Effector memory CD4-positive, alpha-beta T cell (primary cell): ENCODE data around the gene WDR93.
"Not testable (repeated sequence)": the region's sequence is repeated elsewhere in the genome, so short reads cannot be mapped to it uniquely, and the experiment has no call there.

Experiments used
- DNase-seq, 3 donors: peaks; one replicate each; pipeline ENCODE4 v3.0.0-alpha.2; 2020
- H3K27ac ChIP-seq: 2 replicates; pipeline ENCODE4 v1.7.0; 2013; ENCODE audit warnings: mild to moderate bottlenecking, low read length, moderate library complexity; ENCODE audit not compliant: insufficient read depth, poor library complexity, severe bottlenecking
- H3K27me3 ChIP-seq: replicated peaks from 2 replicates; pipeline ENCODE4 v1.7.0; 2013; ENCODE audit warnings: mild to moderate bottlenecking, low read length; ENCODE audit not compliant: insufficient read depth, control insufficient read depth, poor library complexity, severe bottlenecking
- H3K36me3 ChIP-seq: 2 replicates; pipeline ENCODE4 v1.7.0; 2013; ENCODE audit warnings: mild to moderate bottlenecking, low read length, moderate library complexity; ENCODE audit not compliant: control insufficient read depth, insufficient read depth
- H3K4me1 ChIP-seq: 2 replicates; pipeline ENCODE4 v1.7.0; 2013; ENCODE audit warnings: low read length, mild to moderate bottlenecking; ENCODE audit not compliant: control insufficient read depth, insufficient read depth, poor library complexity, severe bottlenecking
- H3K4me3 ChIP-seq: 2 replicates; pipeline ENCODE4 v1.7.0; 2013; ENCODE audit warnings: low read length, low read depth, mild to moderate bottlenecking; ENCODE audit not compliant: insufficient read depth, poor library complexity, severe bottlenecking
- H3K9me3 ChIP-seq: 2 replicates; pipeline ENCODE4 v1.7.0; 2013; ENCODE audit warnings: mild to moderate bottlenecking, low read length, moderate library complexity; ENCODE audit not compliant: control insufficient read depth

The WDR93 gene

GRCh38 chr15:89784686-89784960, 94.0 kb downstream of the WDR93 start:
- Histone ChIP-seq H3K4me1 (no peaks in the 10 kb centered on the region), H3K36me3 (no peaks in the 10 kb centered on the region), H3K9me3 (no peaks in the 10 kb centered on the region), H3K4me3 (no peak overlapping the region), H3K27me3 (no peaks in the 10 kb centered on the region), H3K27ac (no peak overlapping the region)
- no peak for DNase-seq

DNA sequence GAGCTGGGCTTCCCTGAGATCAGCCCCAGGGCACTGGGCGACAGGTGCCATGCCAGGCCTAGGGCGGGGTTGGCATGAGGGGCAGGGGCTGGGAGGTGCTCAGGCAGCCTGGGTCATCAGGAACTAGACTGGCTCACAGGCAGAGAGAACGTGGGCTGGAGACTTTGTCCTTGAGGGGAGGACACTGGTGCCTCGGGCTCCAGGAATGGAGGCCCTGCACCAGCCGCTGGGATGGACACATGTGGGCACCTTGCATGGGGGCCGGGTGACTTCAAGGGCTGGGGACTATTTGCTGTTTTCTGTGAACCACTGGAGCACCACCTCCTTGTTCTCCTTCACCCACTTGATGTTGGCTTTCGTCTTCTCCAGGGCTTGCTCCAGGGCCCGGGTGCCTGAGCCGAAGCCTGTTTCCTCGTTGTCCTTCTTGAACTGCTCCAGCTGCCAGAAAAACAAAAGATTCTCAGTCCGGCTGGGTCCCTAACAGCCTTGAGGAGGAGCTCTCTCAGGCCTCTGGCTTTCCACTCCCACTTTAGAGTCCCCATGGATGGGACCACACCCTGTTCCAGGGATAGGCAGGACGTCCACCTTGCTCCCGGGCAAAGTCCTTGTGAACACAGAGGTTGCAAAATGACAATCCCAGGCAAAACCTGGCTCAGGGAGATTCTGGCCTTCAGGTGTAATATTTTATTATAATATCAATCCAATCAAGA, 94.6 kb downstream of the WDR93 start:
- Histone ChIP-seq H3K36me3 (no peaks in the 10 kb centered on the region), H3K27me3 (no peaks in the 10 kb centered on the region), H3K4me3 (no peak overlapping the region), H3K9me3 (no peaks in the 10 kb centered on the region), H3K27ac (no peak overlapping the region), H3K4me1 (no peaks in the 10 kb centered on the region)
- DNase-seq, result no peak

- no peaks in the 10 kb centered on the region for H3K27me3 ChIP-seq
- H3K4me3 ChIP-seq, result no peak overlapping the region
- H3K36me3 ChIP-seq, result no peaks in the 10 kb centered on the region
- no peaks in the 10 kb centered on the region for H3K4me1 ChIP-seq
- no peak for DNase-seq
- no peak overlapping the region for H3K27ac ChIP-seq
- no peaks in the 10 kb centered on the region for H3K9me3 ChIP-seq
Observed at GRCh38 chr15:89785774-89786140, 95.1 kb downstream of the WDR93 start.

DNA sequence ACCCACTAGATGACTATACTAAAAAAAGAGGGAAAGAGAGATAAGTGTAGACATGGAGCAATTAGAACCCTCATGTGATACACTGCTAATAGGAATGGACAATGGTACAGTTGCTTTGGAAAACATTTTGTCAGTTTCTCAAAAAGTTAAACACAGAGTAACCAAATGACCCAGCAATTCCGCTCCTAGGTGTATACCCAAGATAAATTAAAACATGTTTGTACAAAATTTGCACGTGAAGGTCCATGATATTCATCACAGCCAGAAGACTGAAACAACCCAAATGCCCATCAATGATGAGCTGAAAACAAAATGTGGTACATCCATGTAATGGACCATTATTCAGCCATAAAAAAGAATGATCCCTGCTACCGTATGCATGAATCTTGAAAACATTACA, 97.3 kb downstream of the WDR93 start:
- no peaks in the 10 kb centered on the region for H3K36me3 ChIP-seq
- DNase-seq, result no peak
- no peaks in the 10 kb centered on the region for H3K9me3 ChIP-seq
- H3K27ac ChIP-seq, result no peak overlapping the region
- H3K27me3 ChIP-seq, result no peaks in the 10 kb centered on the region
- no peak overlapping the region for H3K4me3 ChIP-seq
- no peaks in the 10 kb centered on the region for H3K4me1 ChIP-seq

DNA sequence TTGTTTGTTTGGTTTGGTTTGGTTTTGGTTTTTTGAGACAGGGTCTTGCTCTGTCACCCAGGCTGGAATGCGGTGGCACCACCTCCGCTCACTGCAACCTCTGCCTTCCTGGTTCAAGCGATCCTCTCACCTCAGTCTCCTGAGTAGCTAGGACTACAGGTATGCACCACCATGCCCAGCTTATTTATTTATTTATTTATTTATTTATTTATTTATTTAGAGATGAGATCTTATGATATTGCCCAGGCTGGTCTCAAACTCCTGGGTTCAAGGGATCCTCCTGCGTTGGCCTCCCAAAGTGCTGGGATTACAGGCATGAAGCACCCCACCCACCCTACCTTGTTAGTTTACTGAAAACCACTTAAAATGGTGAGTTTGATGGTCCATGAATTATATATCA, 98.0 kb downstream of the WDR93 start:
- H3K36me3 ChIP-seq, H3K4me1 ChIP-seq, H3K9me3 ChIP-seq, DNase-seq, H3K27me3 ChIP-seq, H3K4me3 ChIP-seq, H3K27ac ChIP-seq: not testable (repeated sequence)

DNA sequence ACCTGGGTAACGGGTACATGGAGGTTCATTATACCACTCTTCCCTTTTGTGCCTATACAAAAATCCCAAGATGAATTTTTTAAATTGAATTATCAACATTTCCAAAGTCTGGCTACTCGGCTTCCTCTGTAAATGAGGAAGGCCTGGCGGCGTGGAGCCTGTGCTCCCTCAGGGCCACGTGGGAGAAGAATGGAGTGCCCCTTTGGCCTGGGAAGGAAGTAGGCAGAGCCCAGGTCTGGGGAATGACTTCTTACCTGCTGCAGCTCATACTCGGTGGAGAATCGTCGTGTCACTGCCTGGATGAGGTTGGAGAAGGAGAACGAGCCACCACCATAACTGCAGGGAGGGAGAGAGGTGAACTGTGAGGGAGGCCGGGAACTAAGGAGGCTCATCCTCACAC, 99.6 kb downstream of the WDR93 start:
- no peak overlapping the region for H3K27ac ChIP-seq
- no peak overlapping the region for H3K4me3 ChIP-seq
- no peaks in the 10 kb centered on the region for H3K27me3 ChIP-seq
- H3K4me1 ChIP-seq, result no peaks in the 10 kb centered on the region
- H3K36me3 ChIP-seq, result no peaks in the 10 kb centered on the region
- no peak for DNase-seq
- no peaks in the 10 kb centered on the region for H3K9me3 ChIP-seq

- Histone ChIP-seq H3K4me3 (no peak overlapping the region), H3K27me3 (no peaks in the 10 kb centered on the region), H3K36me3 (no peaks in the 10 kb centered on the region), H3K4me1 (no peaks in the 10 kb centered on the region), H3K27ac (no peak overlapping the region), H3K9me3 (no peaks in the 10 kb centered on the region)
- no peak for DNase-seq
Observed at GRCh38 chr15:89790661-89791060, 100.0 kb downstream of the WDR93 start.

DNA sequence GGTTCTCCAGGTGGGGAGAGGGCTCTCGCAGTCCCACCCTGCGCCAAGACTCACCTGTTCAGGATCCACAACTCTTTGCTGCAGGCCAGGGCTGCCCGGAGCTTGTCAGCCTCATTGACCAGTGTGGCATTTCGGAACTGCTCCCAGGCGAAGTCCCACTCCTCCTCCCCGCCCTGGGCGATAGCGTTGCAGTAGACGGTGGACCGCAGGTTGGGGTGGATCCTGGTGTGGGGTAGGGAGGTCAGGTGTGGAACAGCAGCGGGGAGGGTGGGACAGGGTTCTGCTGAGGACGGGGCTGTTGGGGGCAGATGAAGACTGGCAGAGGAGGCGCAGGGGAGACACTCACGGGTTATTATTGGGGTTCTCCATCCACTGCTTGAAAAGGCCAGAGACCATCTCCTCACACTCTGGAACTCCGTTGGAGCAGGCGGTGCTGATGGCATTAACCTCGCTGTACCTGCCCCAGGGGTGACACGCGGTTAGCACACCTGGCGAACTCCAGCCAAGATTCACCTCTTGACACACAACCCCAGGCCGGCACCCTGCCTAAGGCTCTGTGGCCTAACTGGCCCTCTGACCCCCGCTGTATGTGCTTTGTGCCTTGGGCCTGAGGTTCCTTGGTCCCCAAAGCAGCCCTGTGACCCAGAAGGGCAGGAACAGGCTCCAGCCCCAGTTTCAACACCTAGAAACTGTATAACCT, 101.6 kb downstream of the WDR93 start:
- H3K4me1 ChIP-seq, result no peaks in the 10 kb centered on the region
- no peak overlapping the region for H3K4me3 ChIP-seq
- H3K36me3 ChIP-seq, result no peaks in the 10 kb centered on the region
- no peaks in the 10 kb centered on the region for H3K27me3 ChIP-seq
- no peaks in the 10 kb centered on the region for H3K9me3 ChIP-seq
- no peak for DNase-seq
- H3K27ac ChIP-seq, result no peak overlapping the region
